Glomerular visceral epithelial cell (primary cell): Measurements from ENCODE around the gene VWF.
"Not testable (repeated sequence)": the region's sequence is repeated elsewhere in the genome, so short reads cannot be mapped to it uniquely, and the experiment has no call there.

Experiments
- DNase-seq: peaks from one replicate; pipeline ENCODE4 v3.0.0-alpha.2; 2016; ENCODE audit errors: extremely low spot score

The VWF gene

DNA sequence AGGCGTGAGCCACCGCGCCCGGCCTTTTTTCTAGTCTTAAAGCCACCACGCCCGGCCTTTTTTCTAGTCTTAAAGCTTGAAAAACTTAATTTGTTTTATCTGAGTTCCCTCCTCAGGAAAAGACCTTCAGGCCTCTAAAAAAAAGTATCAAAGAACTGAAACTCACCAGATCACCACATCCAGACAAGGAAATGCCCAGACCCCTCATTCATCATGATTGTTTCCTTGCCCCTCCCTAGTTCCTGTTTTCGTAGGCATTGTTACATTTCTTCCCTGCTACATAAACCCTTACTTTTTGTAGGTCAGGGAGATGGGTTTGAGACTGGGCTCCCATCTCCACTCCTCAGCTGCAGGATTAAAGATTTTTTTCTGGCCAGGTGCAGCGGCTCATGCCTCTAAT lies 21.1 kb upstream of the VWF start:
- DNase-seq, result no peak

DNA sequence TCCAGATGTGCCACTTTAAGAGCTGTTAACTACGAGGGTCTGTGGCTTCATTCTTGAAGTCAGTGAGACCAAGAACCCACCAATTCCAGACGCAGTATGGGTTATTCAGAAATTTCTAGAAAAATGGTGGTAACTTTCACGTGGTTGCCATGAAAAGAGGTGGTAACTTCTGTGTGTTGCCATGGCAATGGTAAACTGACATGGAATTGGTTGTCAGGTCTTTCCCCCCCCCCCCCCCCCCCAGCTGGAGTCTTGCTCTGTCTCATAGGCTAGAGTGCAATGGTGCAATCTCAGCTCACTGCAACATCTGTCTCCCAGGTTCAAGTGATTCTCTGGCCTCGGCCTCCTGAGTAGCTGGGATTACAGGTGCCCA lies 18.8 kb upstream of the VWF start:
- no peak for DNase-seq

DNA sequence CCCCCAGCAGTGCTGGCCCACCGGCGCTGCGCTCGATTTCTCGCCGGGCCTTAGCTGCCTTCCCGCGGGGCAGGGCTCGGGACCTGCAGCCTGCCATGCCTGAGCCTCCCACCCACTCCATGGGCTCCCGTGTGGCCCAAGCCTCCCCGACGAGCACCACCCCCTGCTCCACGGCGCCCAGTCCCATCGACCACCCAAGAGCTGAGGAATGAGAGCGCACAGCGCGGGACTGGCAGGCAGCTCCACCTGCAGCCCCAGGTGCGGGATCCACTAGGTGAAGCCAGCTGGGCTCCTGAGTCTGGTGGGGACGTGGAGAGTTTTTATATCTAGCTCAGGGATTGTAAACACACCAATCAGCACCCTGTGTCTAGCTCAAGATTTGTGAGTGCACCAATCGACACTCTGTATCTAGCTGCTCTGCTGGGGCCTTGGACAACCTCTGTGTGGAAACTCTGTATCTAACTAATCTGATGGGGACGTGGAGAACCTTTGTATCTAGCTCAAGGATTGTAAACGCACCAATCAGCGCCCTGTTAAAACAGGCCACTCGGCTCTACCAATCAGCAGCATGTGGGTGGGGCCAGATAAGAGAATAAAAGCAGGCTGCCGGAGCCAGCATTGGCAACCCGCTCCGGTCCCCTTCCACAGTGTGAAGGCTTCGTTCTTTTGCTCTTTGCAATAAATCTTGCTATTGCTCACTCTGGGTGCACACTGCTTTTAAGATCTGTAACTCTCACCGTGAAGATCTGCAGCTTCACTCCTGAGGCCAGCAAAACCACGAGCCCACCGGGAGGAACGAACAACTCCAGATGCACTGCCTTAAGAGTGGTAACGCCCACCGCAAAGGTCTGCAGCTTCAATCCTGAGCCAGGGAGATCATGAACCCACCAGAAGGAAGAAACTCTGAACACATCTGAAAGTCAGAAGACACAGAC lies 18.2 kb upstream of the VWF start:
- DNase-seq, result not testable (repeated sequence)

DNA sequence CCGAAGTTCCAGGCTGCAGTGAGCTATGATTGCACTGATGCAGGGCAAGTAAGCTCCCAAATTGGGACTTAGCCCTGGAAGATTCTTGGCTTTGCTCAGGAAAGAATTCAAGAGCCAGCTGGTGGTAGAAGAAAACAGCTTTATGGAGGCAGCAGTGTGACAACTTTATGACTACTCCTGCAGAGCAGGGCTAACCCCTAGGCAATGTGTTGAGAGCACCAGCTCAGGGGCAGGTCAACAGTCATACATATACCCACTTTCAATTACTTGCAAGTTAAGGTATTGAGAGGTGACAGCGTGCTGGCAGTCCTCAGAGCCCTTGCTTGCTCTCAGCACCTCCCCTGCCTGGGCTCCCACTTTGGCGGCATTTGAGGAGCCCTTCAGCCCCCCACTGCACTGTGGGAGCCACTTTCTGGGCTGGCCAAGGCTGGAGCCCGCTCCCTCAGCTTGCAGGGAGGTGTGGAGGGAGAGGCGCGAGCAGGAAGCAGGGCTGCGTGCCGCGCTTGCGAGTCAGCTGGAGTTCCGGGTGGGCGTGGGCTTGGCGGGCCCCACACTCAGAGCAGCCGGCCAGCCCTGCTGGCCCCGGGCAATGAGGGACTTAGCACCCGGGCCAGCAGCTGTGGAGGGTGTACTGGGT lies 17.4 kb upstream of the VWF start:
- DNase-seq, result not testable (repeated sequence)

DNA sequence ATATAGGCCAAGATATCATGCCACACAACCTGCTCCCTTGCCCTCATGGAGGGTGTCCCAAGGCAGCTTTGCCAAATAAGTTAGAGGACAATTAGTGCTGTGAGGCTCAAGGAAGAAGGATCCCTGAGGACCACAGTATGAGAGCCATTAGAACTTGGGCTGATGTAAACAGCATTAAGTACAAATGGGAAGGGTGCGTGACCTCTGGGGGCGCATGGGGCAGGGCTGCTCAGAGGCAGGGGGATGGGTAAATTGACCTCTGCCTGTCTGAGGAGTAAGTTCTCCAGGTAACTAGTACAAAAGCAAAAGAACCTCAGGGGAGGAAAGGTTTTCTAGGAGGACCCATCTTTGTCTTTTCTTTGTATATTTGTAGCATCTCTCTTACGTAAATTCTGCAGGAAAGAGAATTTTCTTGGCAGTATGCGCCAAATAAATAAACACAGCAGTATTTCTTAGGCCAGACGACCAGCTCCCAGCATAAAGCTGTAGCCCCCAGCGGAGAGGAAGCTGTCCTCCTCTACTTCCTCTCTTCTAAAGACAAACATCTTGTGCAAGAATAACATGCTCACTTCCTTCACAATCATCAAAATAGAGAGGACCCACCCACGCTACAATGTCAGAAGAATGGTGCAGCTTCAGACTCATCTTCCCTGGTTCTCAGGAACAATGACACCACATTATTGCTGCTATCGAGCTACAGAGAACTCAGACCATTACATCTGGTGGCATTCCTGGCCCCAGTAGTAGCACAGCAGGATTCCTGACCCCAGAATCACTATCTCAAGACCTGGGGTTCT lies 16.4 kb upstream of the VWF start:
- no peak for DNase-seq

DNA sequence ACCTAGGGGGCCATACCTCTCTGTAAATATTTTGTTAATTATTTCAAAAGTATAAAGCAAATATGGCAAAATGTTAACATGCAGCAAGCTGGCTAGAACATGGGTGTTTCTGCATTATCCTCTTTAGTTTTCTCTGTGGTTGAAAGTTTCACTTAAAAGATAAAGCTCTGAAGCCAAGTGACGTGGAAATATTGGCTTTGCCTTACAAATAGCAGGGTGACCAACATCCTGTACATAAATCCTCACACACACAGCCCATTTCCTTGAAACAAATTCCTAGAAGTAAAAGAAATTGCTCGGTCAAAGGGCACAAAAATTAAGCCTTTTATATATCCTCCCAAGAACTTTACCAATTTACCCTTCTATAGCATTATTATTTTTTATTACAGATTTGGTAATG lies 10.6 kb upstream of the VWF start:
- no peak for DNase-seq

DNA sequence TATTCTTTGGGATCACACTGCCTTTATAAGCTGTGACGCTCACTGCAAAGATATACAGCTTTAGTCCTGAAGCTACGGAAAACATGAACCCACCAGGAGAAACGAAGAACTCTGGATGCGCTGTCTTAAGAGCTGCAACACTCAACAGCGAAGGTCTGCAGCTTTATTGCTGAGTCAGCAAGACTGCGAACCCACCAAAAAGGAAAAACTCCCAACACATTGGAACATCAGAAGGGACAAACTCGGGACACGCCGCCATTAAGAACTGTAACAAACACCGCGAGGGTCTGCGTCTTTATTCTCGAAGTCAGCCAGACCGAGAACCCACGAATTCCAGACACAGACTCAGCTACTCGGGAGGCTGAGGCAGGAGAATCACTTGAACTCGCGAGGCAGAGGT lies 9.2 kb upstream of the VWF start:
- no peak for DNase-seq

DNA sequence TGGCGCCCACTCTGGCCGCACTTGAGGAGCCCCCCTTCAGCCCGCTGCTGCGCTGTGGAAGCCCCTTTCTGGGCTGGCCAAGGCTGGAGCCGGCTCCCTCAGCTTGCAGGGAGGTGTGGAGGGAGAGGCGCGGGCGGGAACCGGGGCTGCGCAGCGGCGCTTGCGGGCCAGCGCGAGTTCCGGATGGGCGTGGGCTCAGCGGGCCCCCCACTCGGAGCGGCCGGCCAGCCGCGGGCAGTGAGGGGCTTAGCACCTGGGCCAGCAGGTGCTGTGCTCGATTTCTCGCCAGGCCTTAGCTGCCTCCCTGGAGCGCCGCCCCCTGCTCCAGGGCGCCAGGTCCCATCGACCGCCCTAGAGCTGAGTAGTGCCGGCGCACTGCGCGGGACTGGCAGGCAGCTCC lies 8.0 kb upstream of the VWF start:
- DNase-seq, result no peak

DNA sequence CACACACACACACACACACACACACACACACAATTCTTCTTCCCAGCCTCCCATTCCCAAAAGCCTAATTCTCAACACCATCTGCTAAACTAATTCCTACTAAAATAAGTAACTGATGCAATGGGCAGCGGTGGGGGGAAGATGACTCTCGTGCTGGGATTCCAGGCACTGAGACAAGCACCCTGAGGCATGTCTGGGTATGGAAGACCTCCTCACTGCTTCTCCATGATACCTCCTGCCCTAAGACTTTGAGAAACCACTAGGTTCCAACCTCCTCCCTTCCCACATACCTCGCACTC lies 789 bp upstream of the VWF start:
- no peak for DNase-seq

DNA sequence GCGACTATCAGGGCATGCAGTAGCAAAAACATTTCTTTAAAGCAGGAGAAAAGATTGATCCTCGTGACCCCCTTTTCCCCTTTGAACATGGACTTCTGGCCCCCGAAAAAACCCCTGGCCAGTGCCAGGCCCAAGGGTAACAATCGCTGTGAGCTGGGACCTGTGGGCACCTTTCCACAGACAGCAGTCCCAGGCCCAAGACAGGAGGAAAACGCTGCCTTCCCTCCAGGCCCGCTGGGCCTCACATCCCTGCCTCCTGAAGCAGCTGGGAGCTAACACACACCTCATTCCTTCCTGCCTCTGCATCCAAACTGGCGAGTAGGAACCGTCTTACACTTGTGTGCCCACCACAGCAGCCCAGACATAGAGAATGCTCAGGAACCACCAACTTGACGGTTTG lies 1.2 kb downstream of the VWF start:
- DNase-seq, result no peak

DNA sequence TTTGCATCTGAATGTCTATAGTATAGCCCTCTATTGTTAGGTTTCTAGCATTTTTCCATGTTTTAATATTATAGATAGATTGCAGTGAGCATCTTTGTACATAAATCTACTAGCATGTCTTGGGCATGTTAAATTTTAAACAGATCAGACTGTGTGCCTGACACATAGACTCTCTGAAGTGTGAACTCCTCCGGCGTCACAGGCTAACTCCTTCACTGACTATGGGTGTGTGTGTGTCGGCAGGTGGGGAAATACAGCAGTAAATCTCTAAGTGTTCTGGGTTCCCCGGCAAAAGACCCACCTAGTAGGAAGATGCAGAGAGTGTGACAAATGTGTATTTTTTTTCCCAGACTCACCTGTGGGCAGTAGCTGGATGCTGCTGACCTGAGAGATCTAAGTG lies 2.3 kb downstream of the VWF start:
- peak; percentile 15 for DNase-seq

DNA sequence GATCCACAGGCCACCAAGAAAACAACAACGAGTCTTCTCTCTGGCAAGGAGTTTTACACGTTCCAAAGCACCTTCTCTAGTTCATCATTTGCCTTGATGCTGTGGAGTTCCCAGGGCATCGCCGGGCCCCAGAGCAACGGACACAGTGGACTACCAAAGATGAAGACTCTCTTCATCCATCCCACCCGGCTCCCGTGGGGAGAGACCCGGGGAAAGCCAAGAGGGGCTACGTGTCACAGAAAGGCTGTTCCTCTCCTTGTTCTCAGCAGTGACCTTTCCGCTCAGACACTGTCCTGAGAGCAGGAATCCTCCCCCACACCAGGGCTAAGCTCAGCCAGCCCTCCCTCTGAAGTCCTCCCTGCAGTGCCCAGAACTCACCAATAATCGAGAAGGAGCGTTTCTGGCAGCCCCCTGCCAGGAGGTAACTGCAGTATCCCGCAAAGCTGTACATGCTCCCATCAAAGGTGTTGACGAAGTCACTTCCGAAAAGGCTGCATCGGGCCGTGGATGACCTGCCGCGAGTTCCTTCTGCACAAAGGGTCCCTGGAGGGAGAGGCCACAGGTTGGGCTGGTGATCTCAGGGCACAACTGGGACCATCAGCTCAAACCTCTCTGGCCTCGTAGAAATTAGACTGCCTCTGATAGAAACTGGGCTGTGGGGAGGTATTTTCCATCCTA lies 3.5 kb downstream of the VWF start:
- no peak for DNase-seq

DNA sequence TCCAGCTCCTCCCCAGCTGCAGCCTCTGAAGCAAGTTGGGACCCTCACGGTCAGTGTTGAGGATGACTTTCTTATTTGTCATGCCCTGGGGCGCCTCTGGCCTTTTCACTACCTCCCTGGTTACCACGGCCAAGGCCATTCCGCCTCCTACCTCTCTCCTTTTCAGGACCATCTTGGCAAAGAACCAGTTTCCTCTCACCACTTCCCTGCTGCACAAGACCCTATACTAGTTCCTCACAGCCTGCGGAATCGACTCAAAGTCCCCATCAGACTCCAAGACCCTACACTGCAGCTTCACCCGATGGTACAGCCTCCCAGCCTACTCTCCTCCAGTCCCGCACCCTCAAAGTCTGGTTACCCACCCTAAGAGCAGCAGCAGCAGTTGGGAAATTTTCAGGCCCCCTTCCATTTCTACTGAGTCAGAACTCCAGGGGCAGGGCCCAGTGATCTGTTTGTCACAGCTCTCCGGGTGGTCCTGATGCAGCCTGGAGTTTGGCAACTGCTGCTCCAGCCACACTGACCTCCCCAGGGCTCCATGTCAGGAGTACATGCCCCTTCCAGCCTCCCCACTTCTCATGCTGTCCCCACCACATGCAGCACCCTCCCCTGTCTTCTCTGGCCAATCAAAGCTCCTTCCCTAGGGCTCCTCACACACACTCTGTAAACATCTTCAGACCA lies 5.4 kb downstream of the VWF start:
- no peak for DNase-seq

DNA sequence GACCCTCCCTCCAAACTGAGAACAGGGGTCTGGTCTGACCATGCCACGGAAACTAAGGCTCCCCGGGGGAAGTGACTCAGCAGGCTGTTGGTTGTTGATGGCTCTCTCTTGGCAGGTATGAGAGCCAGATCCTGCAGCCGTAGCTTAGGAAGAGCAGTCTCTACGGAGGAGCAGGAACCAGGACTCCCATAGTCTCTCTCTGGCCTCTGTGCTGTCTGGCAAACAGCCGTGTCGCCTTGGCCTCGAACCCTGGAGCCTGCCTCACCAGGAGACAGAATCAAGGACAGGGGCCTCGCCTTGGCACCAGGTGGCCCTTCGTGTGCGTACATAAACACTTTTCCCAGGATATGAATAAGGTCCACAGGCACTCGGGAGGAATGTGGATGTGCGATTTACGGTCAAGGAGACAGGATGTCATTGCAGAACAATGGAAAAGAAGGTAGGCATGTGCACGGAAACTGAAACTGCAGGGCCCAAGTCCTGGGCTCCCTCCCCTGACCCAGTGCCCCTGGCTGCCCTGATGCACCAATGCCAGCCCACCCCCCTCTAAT lies 7.9 kb downstream of the VWF start:
- peak; percentile 9 for DNase-seq

DNA sequence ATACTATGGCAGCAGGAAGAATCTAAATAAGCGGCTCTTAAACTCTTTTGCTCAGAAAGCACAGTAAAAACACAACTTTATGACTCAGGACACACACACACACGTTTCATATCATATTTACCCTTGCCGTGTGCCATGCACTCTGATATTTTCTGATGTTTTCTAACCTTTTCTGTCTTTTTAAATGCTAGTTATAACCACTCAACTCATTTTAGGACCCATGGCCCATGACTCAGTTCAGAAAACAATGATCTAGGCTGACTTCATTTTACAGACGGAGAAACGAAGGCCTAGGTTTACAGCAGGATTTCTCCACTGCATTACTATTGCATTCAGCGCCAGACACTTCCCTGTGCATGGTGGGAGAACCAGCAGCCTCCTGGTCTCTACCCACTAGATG lies 9.1 kb downstream of the VWF start:
- no peak for DNase-seq

DNA sequence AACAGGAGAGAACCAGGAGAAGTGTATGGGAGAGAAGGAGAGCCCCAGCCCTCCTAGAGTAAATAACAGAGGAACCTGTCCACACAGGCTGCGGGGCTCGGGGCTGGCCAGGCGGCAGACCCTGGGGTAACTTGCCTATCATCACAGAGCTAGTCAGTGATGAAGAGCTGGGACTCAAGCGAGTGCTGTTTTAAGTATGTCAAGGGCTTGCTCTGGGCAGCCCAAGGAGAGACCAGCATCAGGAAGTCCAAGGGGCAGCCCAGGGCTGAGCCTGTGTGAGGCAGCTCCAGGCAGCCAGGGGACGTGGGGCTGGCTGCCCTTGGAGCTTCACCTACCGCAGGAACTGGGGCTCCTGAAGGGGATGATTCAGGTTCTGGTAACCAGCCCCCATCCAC lies 10.0 kb downstream of the VWF start:
- DNase-seq, result no peak

DNA sequence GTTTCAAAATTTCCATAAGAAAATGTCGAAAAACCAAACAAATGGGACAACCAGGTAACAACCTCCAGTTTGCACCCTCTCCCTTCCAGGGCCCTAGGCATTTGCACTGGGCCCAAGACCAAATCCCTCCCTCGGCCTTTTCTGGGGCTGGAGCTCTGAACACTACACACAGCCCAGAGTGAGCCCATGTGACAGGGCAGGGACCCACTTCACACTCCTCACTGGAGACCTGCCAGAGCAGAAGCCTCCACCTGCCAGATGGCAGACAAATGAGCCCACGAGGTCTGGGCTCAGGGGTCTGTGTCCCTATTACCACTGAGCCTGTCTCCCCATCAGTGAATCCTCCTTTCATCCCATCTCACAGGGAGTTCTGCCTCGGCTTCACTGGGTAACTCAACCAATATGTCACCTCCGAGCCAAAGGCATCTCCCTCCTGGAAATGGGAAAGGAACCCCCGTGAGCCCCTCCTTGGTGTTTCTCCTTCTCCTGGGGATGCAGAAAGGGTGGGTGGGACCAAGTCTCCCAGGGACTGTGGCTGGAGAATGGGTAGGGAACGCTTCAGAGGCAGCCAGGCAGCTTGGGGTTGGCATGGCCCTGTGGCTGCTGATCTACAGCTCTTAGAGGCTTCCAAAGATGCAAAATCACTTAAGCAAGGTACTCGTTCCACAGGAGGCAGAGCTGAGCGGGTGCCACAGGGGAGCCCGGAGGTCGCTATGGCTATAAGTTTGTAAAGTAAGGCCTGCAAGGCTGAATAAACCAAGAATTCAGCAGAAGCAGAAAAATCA lies 10.6 kb downstream of the VWF start:
- DNase-seq, result no peak

DNA sequence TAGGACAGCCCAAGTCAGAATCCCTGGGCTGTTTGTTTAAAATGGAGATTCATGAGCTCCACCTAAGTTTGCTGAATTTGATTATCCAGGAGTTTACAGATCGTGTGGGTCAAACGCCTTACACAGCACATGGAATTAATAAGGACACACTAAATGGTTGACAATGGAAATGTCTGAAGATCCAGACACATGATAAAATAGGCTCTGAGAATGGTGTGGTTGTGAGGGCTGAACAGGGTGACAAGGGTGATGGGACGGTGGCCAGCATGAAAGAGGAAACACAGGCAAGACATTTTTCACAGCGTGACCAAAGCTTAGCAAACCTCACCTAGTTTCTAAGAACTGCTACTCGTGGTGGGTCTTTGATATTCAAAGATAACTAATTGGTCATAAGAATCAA lies 12.5 kb downstream of the VWF start:
- DNase-seq, result no peak

DNA sequence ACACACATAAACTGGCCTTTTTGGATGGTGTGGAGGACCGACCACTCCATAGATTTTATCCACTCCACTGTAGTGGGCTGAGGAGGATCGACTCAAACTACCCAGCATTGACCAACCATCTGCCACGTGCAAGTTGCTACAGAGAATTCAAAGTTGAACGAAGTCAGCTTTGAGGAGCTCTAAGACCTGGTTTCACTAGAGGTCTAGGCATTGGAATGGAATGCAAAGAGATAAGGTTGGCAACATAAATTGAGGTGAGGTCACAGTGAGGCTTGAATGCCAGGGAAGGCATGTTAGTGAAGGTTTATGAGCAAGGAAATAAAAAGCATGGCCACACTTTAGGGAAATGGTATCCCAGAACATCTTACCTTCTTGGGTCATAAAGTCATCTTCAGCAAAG lies 14.5 kb downstream of the VWF start:
- DNase-seq, result no peak

DNA sequence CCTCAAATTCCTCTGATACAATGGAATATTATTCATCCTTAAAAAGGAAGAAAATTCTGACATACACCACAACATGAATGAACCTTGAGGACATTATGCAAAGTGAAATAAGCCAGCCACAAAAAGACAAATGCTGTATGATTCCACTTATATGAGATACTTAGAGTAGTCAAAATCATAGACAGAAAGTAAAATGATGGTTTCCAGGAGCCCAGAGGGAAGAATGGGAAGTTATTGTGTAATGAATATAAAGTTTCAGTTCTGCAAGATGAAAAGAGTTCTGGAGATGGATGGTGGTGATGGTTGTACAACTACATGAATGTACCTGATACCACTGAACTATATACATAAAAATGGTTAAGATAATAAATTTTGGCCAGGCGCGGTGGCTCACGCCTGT lies 18.3 kb downstream of the VWF start:
- DNase-seq, result no peak

DNA sequence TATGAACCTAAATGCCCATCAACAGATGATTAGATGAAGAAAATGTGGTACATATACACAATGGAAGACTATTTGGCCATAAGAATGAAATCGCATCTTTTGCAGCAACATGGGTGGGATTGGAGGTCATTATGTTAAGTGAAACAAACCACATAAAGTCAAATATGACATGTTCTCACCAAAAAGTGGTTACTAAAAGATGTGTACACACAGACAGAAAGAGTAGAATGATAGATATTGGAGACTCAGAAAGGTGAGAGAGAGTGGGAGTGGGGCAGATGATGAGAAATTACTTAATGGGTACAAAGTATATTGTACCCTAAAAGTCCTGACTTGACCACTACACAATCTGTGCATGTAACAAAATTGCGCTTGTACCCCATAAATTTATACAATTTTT lies 19.6 kb downstream of the VWF start:
- no peak for DNase-seq
